ENCODE results near the gene TRIM62.

GRCh38 chr1:33117440-33118085 is 64.3 kb downstream of the TRIM62 start:
- TF ChIP-seq, protein P1, sequence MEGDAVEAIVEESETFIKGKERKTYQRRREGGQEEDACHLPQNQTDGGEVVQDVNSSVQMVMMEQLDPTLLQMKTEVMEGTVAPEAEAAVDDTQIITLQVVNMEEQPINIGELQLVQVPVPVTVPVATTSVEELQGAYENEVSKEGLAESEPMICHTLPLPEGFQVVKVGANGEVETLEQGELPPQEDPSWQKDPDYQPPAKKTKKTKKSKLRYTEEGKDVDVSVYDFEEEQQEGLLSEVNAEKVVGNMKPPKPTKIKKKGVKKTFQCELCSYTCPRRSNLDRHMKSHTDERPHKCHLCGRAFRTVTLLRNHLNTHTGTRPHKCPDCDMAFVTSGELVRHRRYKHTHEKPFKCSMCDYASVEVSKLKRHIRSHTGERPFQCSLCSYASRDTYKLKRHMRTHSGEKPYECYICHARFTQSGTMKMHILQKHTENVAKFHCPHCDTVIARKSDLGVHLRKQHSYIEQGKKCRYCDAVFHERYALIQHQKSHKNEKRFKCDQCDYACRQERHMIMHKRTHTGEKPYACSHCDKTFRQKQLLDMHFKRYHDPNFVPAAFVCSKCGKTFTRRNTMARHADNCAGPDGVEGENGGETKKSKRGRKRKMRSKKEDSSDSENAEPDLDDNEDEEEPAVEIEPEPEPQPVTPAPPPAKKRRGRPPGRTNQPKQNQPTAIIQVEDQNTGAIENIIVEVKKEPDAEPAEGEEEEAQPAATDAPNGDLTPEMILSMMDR (IDR thresholded peaks at IDR 0.05) = no peak
- no peak for TF ChIP-seq POLR2AphosphoS5 (IDR thresholded peaks at IDR 0.05)

Measured in breast epithelium (tissue), 3 donors.